ENCODE results near the gene IRGQ. TPM values are rescaled to one million over a fixed set of nuclear protein-coding genes. Genes with fewer than 3 reads are reported as not detected.
"Not testable (repeated sequence)": the region's sequence is repeated elsewhere in the genome, so short reads cannot be mapped to it uniquely, and the experiment has no call there.

Gene IRGQ
- polyA plus RNA-seq, 1 experiment: 5.4 TPM

- DNase-seq (ENCODE audit: low read depth): no peak
- ChIA-PET POLR2A (interaction anchor here (0.7 kb wide), 1 partner anchor 8 kb away, joined by 11 read pairs; no protein-coding TSS in a partner anchor), CTCF (interaction anchor here (0.9 to 2.1 kb wide), 3 partner anchors 10 to 159 kb away, joined by 3 to 5 read pairs (median 3); no protein-coding TSS in a partner anchor)
- TF ChIP-seq, protein P1, sequence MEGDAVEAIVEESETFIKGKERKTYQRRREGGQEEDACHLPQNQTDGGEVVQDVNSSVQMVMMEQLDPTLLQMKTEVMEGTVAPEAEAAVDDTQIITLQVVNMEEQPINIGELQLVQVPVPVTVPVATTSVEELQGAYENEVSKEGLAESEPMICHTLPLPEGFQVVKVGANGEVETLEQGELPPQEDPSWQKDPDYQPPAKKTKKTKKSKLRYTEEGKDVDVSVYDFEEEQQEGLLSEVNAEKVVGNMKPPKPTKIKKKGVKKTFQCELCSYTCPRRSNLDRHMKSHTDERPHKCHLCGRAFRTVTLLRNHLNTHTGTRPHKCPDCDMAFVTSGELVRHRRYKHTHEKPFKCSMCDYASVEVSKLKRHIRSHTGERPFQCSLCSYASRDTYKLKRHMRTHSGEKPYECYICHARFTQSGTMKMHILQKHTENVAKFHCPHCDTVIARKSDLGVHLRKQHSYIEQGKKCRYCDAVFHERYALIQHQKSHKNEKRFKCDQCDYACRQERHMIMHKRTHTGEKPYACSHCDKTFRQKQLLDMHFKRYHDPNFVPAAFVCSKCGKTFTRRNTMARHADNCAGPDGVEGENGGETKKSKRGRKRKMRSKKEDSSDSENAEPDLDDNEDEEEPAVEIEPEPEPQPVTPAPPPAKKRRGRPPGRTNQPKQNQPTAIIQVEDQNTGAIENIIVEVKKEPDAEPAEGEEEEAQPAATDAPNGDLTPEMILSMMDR (IDR thresholded peaks at IDR 0.05; ENCODE audit: insufficient read depth, low read depth, low read length): no peak
- Histone ChIP-seq H3K36me3 (ENCODE audit: control insufficient read depth, insufficient read depth, low read length) (peaks cover 4% of the 10 kb centered on the region), H3K27me3 (ENCODE audit: control insufficient read depth, insufficient read depth, low read length) (no peaks in the 10 kb centered on the region), H3K4me3 (ENCODE audit: low read depth, low read length) (no peak overlapping the region)
Measured at GRCh38 chr19:43605875-43606568, 10.1 kb upstream of the IRGQ start.

DNA sequence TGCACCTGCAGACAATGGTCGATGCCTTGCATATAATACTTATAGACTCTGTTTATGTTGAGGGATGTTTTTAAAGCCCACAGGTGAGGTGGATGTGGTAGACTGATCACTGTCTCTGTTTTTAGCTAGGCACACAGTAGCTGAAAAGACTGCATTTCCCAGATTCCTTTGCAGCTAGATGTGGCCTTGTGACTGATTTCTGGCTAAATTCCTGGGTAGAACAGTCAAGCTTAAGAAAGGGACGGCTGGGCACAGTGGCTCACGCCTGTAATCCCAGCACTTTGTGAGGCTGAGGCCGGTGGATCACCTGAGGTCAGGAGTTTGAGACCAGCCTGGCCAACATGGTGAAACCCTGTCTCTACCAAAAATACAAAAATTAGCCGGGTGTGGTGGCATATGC, 4.4 kb upstream of the IRGQ start:
- H3K4me3 ChIP-seq (ENCODE audit: low read depth, low read length); H3K36me3 ChIP-seq (ENCODE audit: control insufficient read depth, insufficient read depth, low read length); POLR2A ChIA-PET; DNase-seq (ENCODE audit: low read depth); H3K27me3 ChIP-seq (ENCODE audit: control insufficient read depth, insufficient read depth, low read length): not testable (repeated sequence)
- CTCF ChIA-PET: interaction anchor here (1.2 kb wide), 1 partner anchor 53 kb away, joined by 3 read pairs; no protein-coding TSS in a partner anchor

- CTCF ChIA-PET: interaction anchor here (1.2 kb wide), 1 partner anchor 53 kb away, joined by 3 read pairs; no protein-coding TSS in a partner anchor
- no peak for DNase-seq (ENCODE audit: low read depth)
- TF ChIP-seq, protein P1 (IDR thresholded peaks at IDR 0.05; ENCODE audit: insufficient read depth, low read depth, low read length): no peak
- Histone ChIP-seq H3K27me3 (ENCODE audit: control insufficient read depth, insufficient read depth, low read length) (no peaks in the 10 kb centered on the region), H3K36me3 (ENCODE audit: control insufficient read depth, insufficient read depth, low read length) (peaks cover 7% of the 10 kb centered on the region), H3K4me3 (ENCODE audit: low read depth, low read length) (no peak overlapping the region)
- POLR2A ChIA-PET: no interaction called here
Measured at GRCh38 chr19:43599635-43600295, 3.8 kb upstream of the IRGQ start.

- CTCF ChIA-PET: no interaction called here
- TF ChIP-seq, protein P1 (IDR thresholded peaks at IDR 0.05; ENCODE audit: insufficient read depth, low read depth, low read length): no peak
- Histone ChIP-seq H3K27me3 (ENCODE audit: control insufficient read depth, insufficient read depth, low read length) (no peaks in the 10 kb centered on the region), H3K36me3 (ENCODE audit: control insufficient read depth, insufficient read depth, low read length) (peaks cover 7% of the 10 kb centered on the region), H3K4me3 (ENCODE audit: low read depth, low read length) (no peak overlapping the region)
- DNase-seq (ENCODE audit: low read depth): no peak
- POLR2A ChIA-PET: no interaction called here
Measured at GRCh38 chr19:43598445-43599240, 2.7 kb upstream of the IRGQ start.

DNA sequence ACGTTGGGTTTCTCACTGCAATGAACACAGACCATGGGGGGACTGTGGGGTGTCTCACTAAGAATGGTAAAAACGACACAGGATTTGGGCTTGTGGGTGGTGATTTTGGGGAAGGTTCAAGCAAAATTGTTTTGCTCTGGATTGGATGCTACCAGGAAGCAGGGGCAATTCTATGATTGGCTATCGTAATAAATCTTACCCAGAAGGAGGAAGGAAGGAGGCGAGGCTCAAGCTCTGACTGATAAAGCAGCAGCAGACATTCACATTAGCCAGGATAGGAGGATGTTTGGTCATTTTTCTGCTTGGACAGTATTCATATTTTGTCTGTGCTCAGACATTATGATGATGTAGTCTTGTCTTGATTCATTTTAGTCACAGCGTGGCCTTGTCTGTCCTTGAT, 1.9 kb upstream of the IRGQ start:
- ChIA-PET CTCF (interaction anchor here (4.9 kb wide), 1 partner anchor 43 kb away, joined by 36 read pairs; no protein-coding TSS in a partner anchor), POLR2A (no interaction called here)
- Histone ChIP-seq H3K36me3 (ENCODE audit: control insufficient read depth, insufficient read depth, low read length) (peaks cover 13% of the 10 kb centered on the region), H3K4me3 (ENCODE audit: low read depth, low read length) (no peak overlapping the region), H3K27me3 (ENCODE audit: control insufficient read depth, insufficient read depth, low read length) (no peaks in the 10 kb centered on the region)
- no peak for DNase-seq (ENCODE audit: low read depth)
- TF ChIP-seq, protein P1 (IDR thresholded peaks at IDR 0.05; ENCODE audit: insufficient read depth, low read depth, low read length): no peak
